Prostate gland (tissue), 2 donors: ENCODE results near the gene ST6GALNAC3. TPM values are rescaled to one million over a fixed set of nuclear protein-coding genes. Genes with fewer than 3 reads are reported as not detected.

Experiments
- DNase-seq: peaks from one replicate; pipeline ENCODE4 v3.0.0-alpha.2; 2019; ENCODE audit warnings: low spot score
- H3K27ac ChIP-seq, 2 donors: fragments of 200-600 bp; sonication (generic); 2 replicates each; pipeline ENCODE4 v1.5.1; 2017 to 2019
- H3K27me3 ChIP-seq: fragments of 200-600 bp; sonication (generic); replicated peaks from 2 replicates; pipeline ENCODE4 v1.5.1; 2019; ENCODE audit not compliant: insufficient read depth
- H3K36me3 ChIP-seq, 2 donors: fragments of 200-600 bp; sonication (generic); 1 replicate in 1 of 2; 2 replicates in 1 of 2; pipeline versions ENCODE4 v1.5.1 to v1.8.1; 2017 to 2019
- H3K4me1 ChIP-seq: fragments of 200-600 bp; sonication (generic); replicated peaks from 2 replicates; pipeline ENCODE4 v1.5.1; 2019
- H3K4me3 ChIP-seq, 2 donors: fragments of 200-600 bp; sonication (generic); 2 replicates each; pipeline ENCODE4 v1.5.1; 2017 to 2019
- H3K9me3 ChIP-seq: fragments of 200-600 bp; sonication (generic); 2 replicates; pipeline ENCODE4 v1.5.1; 2017
- CTCF ChIP-seq, 4 experiments: fragments of 200-600 bp in 2 of 4; fragments of 450-650 bp in 2 of 4; sonication (generic) in 2 of 4; IDR thresholded peaks; 1 replicate in 3 of 4; 2 replicates in 1 of 4; pipeline ENCODE4 v1.5.1; 2016 to 2019; ENCODE audit warnings: antibody characterized with exemption in 4 of 4, mild to moderate bottlenecking in 2 of 4, moderate library complexity in 2 of 4
- POLR2A ChIP-seq: fragments of 450-650 bp; IDR thresholded peaks from one replicate; pipeline ENCODE4 v1.6.1; 2016; ENCODE audit warnings: antibody characterized with exemption, mild to moderate bottlenecking
- POLR2AphosphoS5 ChIP-seq: sonication (generic); formaldehyde crosslinking; IDR thresholded peaks from one replicate; pipeline ENCODE4 v1.6.1; 2017; ENCODE audit warnings: antibody characterized with exemption
- WGBS: methylation state at CpG from one replicate; pipeline ENCODE4 v1.1.5; 2018; 5-methylcytosine and 5-hydroxymethylcytosine counted together
- intact Hi-C: fragments of 100-400 bp; cut with DNase I; formaldehyde crosslinking; loops from one replicate; pipeline ENCODE4 v1.14.2; 2022
- total RNA-seq, 2 donors: library from RNA; depleted of rRNA; stranded (reverse); fragments of >200 nt; gene quantifications; one replicate each; pipeline ENCODE4 v1.1.0, GENCODE V29; 2016

ST6GALNAC3 gene
- total RNA-seq, 2 donors from 2014 or later, result 0.41 to 0.80 TPM

DNA sequence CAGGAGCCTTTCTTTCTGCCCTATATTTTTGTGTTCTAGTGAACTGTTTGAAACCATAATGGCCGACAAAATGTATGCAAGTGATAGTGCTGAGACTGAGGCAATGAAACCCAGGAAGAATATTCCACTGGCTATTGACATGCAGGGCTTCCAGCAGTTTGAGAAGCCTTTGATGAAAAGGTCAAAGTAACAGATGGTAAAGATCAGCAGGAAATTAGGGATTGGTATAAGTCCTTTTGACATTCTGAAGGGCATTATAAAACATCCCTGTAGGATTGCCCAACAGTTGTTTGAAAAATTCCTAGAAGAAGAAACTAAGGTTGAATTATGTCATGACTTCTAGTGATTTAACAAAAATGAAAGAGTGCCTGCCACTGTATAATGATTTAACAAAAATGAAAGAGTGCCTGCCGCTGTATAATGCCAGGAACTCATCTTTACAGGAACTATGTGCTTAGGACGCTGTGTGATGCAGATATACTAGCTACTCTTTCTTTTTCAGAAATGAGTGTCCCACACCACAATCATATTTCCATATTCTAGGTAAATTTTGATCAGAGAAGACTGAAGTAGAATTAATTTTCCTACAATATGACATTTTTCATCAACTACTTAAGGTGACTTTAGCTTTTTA is 508.8 kb downstream of the ST6GALNAC3 start:
- Histone ChIP-seq H3K36me3 (no peaks in the 10 kb centered on the region), H3K27me3 (no peaks in the 10 kb centered on the region), H3K27ac (no peak overlapping the region), H3K4me3 (no peak overlapping the region), H3K4me1 (no peaks in the 10 kb centered on the region), H3K9me3 (no peaks in the 10 kb centered on the region)
- WGBS, result 88% methylated on average over 3 of the region's 3 CpGs
- DNase-seq, result no peak
- intact Hi-C loops, result no loop called here
- no peak for TF ChIP-seq POLR2AphosphoS5
- no peak for TF ChIP-seq CTCF (IDR thresholded peaks at IDR 0.05)
- TF ChIP-seq POLR2A, result no peak

DNA sequence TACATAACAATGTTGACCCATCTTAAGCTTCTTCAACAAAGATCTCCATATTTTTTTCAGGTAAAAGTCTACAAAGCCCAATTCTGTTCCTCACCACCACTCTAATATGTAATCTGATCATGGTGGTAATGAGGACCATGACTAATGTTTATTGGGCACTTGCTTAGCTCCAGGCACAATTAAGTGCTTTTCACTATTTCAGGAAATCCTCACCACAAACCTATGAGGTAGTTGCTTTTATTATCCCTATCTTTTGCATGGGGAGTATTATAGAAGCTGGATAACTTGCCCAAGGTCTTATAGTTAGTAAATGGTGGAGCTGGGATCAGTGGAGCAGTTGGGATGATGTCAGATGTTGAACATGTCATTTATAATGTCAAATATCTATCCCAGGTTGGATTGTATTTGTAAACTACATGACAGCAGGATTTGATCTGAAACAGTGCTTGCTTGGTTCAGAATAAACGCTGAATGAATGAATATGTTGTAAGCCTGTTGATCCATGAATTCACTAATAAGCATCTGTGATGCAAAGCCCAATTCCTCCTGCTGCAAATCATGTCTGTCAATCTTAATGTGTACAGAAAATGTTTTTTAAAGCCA is 509.4 kb downstream of the ST6GALNAC3 start:
- Histone ChIP-seq H3K4me1 (no peaks in the 10 kb centered on the region), H3K27ac (no peak overlapping the region), H3K36me3 (no peaks in the 10 kb centered on the region), H3K9me3 (no peaks in the 10 kb centered on the region), H3K4me3 (no peak overlapping the region), H3K27me3 (no peaks in the 10 kb centered on the region)
- WGBS, result 94% methylated on average over 1 of the region's 1 CpG
- DNase-seq, result no peak
- intact Hi-C loops, result no loop called here
- TF ChIP-seq CTCF (IDR thresholded peaks at IDR 0.05) (no peak), POLR2A (no peak), POLR2AphosphoS5 (no peak)

GRCh38 chr1:76585980-76586674 is 511.6 kb downstream of the ST6GALNAC3 start:
- no peak for DNase-seq
- Histone ChIP-seq H3K27me3 (no peaks in the 10 kb centered on the region), H3K4me1 (no peaks in the 10 kb centered on the region), H3K9me3 (no peaks in the 10 kb centered on the region), H3K27ac (no peak overlapping the region), H3K4me3 (no peak overlapping the region), H3K36me3 (no peaks in the 10 kb centered on the region)
- WGBS, result 61% methylated on average over 4 of the region's 4 CpGs
- intact Hi-C loops, result no loop called here
- no peak for TF ChIP-seq CTCF (IDR thresholded peaks at IDR 0.05)
- no peak for TF ChIP-seq POLR2A
- TF ChIP-seq POLR2AphosphoS5, result no peak

GRCh38 chr1:76587212-76587611 is 512.7 kb downstream of the ST6GALNAC3 start:
- H3K4me1 ChIP-seq, result no peaks in the 10 kb centered on the region
- H3K27ac ChIP-seq, result no peak overlapping the region
- WGBS, result 83% methylated on average over 9 of the region's 9 CpGs
- no peaks in the 10 kb centered on the region for H3K9me3 ChIP-seq
- no peak for DNase-seq
- H3K4me3 ChIP-seq, result no peak overlapping the region
- no peaks in the 10 kb centered on the region for H3K27me3 ChIP-seq
- no peaks in the 10 kb centered on the region for H3K36me3 ChIP-seq
- intact Hi-C loops, result no loop called here
- no peak for TF ChIP-seq POLR2AphosphoS5
- no peak for TF ChIP-seq CTCF (IDR thresholded peaks at IDR 0.05)
- TF ChIP-seq POLR2A, result no peak
